Naive thymus-derived CD4-positive, alpha-beta T cell (primary cell): ENCODE data around the gene KCNJ11. TPM values are rescaled to one million over a fixed set of nuclear protein-coding genes. Genes with fewer than 3 reads are reported as not detected.
A peak's percentile ranks its signal among the peaks of the same experiment; 100 is the strongest.

Source experiments
- ATAC-seq: fragments of 150-1000 bp; cut with Tn5 transposase; 2 replicates; pipeline ENCODE4 v1.10.0; 2021; ENCODE audit warnings: mild to moderate bottlenecking, moderate library complexity
- CTCF ChIA-PET: fragments of 350-600 bp; sonication (Branson Sonifier 250); formaldehyde crosslinking; loops from one replicate; lab custom pipeline; 2021; ENCODE audit warnings: antibody characterized with exemption; lab: Charles Lee
- POLR2A ChIA-PET: fragments of 350-600 bp; sonication (Branson Sonifier 250); formaldehyde crosslinking; loops from one replicate; lab custom pipeline; 2021; ENCODE audit warnings: antibody characterized with exemption, inconsistent platforms; lab: Charles Lee
- DNase-seq, 9 donors: peaks; one replicate each; pipeline versions ENCODE4 v3.0.0 to v3.0.0-alpha.2; 2020 to 2022; ENCODE audit warnings: mixed read lengths in 1 of 9
- H3K27ac ChIP-seq: one replicate; pipeline ENCODE4 v1.7.0; 2013; ENCODE audit warnings: mild to moderate bottlenecking, low read depth, low read length, moderate library complexity
- H3K27me3 ChIP-seq, 2 donors: one replicate each; pipeline ENCODE4 v1.7.0; 2013; ENCODE audit warnings: low read length in 2 of 2, mild to moderate bottlenecking in 2 of 2, moderate library complexity in 2 of 2; ENCODE audit not compliant: control insufficient read depth in 2 of 2, insufficient read depth in 2 of 2
- H3K36me3 ChIP-seq, 3 experiments: 1 replicate in 2 of 3; 2 replicates in 1 of 3; pipeline ENCODE4 v1.7.0; 2013; ENCODE audit warnings: low read length in 3 of 3, mild to moderate bottlenecking in 3 of 3, moderate library complexity in 1 of 3; ENCODE audit not compliant: insufficient read depth in 3 of 3, control insufficient read depth in 2 of 3
- H3K4me1 ChIP-seq, 2 donors: one replicate each; pipeline ENCODE4 v1.7.0; 2013; ENCODE audit warnings: low read length in 2 of 2, mild to moderate bottlenecking in 2 of 2, moderate library complexity in 1 of 2; ENCODE audit not compliant: control insufficient read depth in 2 of 2, insufficient read depth in 2 of 2
- H3K4me3 ChIP-seq: 2 replicates; pipeline ENCODE4 v1.7.0; 2013; ENCODE audit warnings: mild to moderate bottlenecking, low read length
- H3K9me3 ChIP-seq, 3 experiments: 1 replicate in 2 of 3; 2 replicates in 1 of 3; pipeline ENCODE4 v1.7.0; 2013; ENCODE audit warnings: low read length in 3 of 3; ENCODE audit not compliant: control insufficient read depth in 2 of 3
- H3K27ac Mint-ChIP-seq, 9 donors: one replicate each; pipeline ENCODE4 v1.8.0; 2020 to 2022; ENCODE audit warnings: mixed read lengths in 9 of 9, mild to moderate bottlenecking in 8 of 9, moderate library complexity in 5 of 9, inconsistent platforms in 2 of 9
- H3K27me3 Mint-ChIP-seq, 5 donors: one replicate each; pipeline ENCODE4 v1.8.0; 2021 to 2022; ENCODE audit warnings: mixed read lengths in 5 of 5, mild to moderate bottlenecking in 1 of 5
- H3K36me3 Mint-ChIP-seq, 5 donors: one replicate each; pipeline ENCODE4 v1.8.0; 2020 to 2022; ENCODE audit warnings: mixed read lengths in 5 of 5, mild to moderate bottlenecking in 3 of 5, inconsistent platforms in 1 of 5
- H3K4me1 Mint-ChIP-seq, 7 donors: one replicate each; pipeline ENCODE4 v1.8.0; 2020 to 2022; ENCODE audit warnings: mixed read lengths in 7 of 7, mild to moderate bottlenecking in 3 of 7, inconsistent platforms in 1 of 7
- H3K4me3 Mint-ChIP-seq, 10 donors: one replicate each; pipeline ENCODE4 v1.8.0; 2020 to 2022; ENCODE audit warnings: mild to moderate bottlenecking in 10 of 10, mixed read lengths in 10 of 10, moderate library complexity in 6 of 10, inconsistent platforms in 2 of 10
- H3K9me3 Mint-ChIP-seq, 11 donors: one replicate each; pipeline ENCODE4 v1.8.0; 2020 to 2022; ENCODE audit warnings: mixed read lengths in 11 of 11, mild to moderate bottlenecking in 4 of 11, inconsistent platforms in 1 of 11, moderate library complexity in 1 of 11
- intact Hi-C, 2 donors: fragments of 100-400 bp; cut with micrococcal nuclease; formaldehyde crosslinking; loops; one replicate each; pipeline ENCODE4 v1.15.1; 2023
- polyA plus RNA-seq, 2 donors: library from polyadenylated mRNA; unstranded; fragments of 300-500 nt; fragmentation: Illumina TruSeq; gene quantifications; one replicate each; pipeline ENCODE4 v1.2.3, GENCODE V29; 2021
- total RNA-seq, 6 experiments: library from RNA in 5 of 6; stranded (reverse) in 5 of 6; gene quantifications; 1 replicate in 5 of 6; 2 replicates in 1 of 6; pipeline ENCODE4 v1.2.3 and lab custom pipeline; 2021 to 2026

The KCNJ11 gene
- total and polyA plus RNA-seq, 7 experiments from 2014 or later: 0.24 to 1.4 (median 0.30) TPM; not detected in 4

GRCh38 chr11:17366495-17366894 is 22.0 kb downstream of the KCNJ11 start:
- H3K27me3 ChIP-seq: no peaks in the 10 kb centered on the region
- CTCF ChIA-PET: interaction anchor here (1.2 kb wide), 1 partner anchor 11 kb away, joined by 4 read pairs; no protein-coding TSS in a partner anchor
- H3K36me3 ChIP-seq: peaks cover 0 to 6% (median 0%) of the 10 kb centered on the region in 3 experiments
- H3K27me3 Mint-ChIP-seq: peaks cover 0 to 9% (median 0%) of the 10 kb centered on the region in 5 donors
- DNase-seq (no peak), ATAC-seq (no peak)
- peaks cover 0 to 21% (median 3%) of the 10 kb centered on the region in 3 experiments for H3K9me3 ChIP-seq
- no peak overlapping the region for H3K4me3 Mint-ChIP-seq
- no peak overlapping the region for H3K27ac ChIP-seq
- POLR2A ChIA-PET: no interaction called here
- no peak overlapping the region for H3K27ac Mint-ChIP-seq
- H3K4me1 ChIP-seq: no peaks in the 10 kb centered on the region
- intact Hi-C loops: no loop called here
- H3K36me3 Mint-ChIP-seq: peaks cover 28 to 43% (median 39%) of the 10 kb centered on the region in 5 donors
- H3K4me3 ChIP-seq: no peak overlapping the region
- H3K4me1 Mint-ChIP-seq: peaks cover 0 to 10% (median 0%) of the 10 kb centered on the region in 7 donors
- H3K9me3 Mint-ChIP-seq: peaks cover 3 to 35% (median 25%) of the 10 kb centered on the region in 11 donors

- H3K4me1 ChIP-seq: peaks cover 10% of the 10 kb centered on the region in 2 donors
- DNase-seq (peak in 8 of 9 donors; percentile 27 to 55 (median 50)), ATAC-seq (peak; percentile 43)
- peak overlapping the region in 6 of 9 donors; percentile 29 to 84 (median 60) for H3K27ac Mint-ChIP-seq
- POLR2A ChIA-PET: interaction anchor here (0.6 to 1.9 kb wide), 5 partner anchors 10 to 1172 kb away, joined by 3 to 7 read pairs (median 4); partner anchors contain the start of gene TSG101
- peaks cover 0 to 49% (median 0%) of the 10 kb centered on the region in 5 donors for H3K27me3 Mint-ChIP-seq
- no peak overlapping the region for H3K4me3 ChIP-seq
- intact Hi-C loops: loop anchor here (1.0 to 10.0 kb wide), 6 partner anchors 35 to 620 kb away; partner anchors contain the start of genes C11orf58 (in 1 of the 2) and RPS13 (in 1 of the 2)
- H3K9me3 ChIP-seq: no peaks in the 10 kb centered on the region
- peaks cover 28 to 31% (median 29%) of the 10 kb centered on the region in 7 donors for H3K4me1 Mint-ChIP-seq
- no peaks in the 10 kb centered on the region for H3K36me3 ChIP-seq
- no peak overlapping the region for H3K27ac ChIP-seq
- H3K36me3 Mint-ChIP-seq: peaks cover 0 to 9% (median 3%) of the 10 kb centered on the region in 5 donors
- H3K9me3 Mint-ChIP-seq: peaks cover 0 to 8% (median 3%) of the 10 kb centered on the region in 11 donors
- H3K27me3 ChIP-seq: no peaks in the 10 kb centered on the region
- peak overlapping the region in 9 of 10 donors; percentile 83 to 95 (median 90) for H3K4me3 Mint-ChIP-seq
- CTCF ChIA-PET: interaction anchor here (0.7 to 2.0 kb wide), 6 partner anchors 25 to 424 kb away, joined by 3 to 6 read pairs (median 4); no protein-coding TSS in a partner anchor
Measured at GRCh38 chr11:17354601-17354991, 33.9 kb downstream of the KCNJ11 start.

- H3K9me3 Mint-ChIP-seq: peaks cover 0 to 5% (median 3%) of the 10 kb centered on the region in 11 donors
- Histone ChIP-seq H3K4me3 (peak overlapping the region; percentile 77), H3K4me1 (peaks cover 10% of the 10 kb centered on the region in 2 donors), H3K36me3 (no peaks in the 10 kb centered on the region), H3K27ac (no peak overlapping the region), H3K27me3 (no peaks in the 10 kb centered on the region), H3K9me3 (no peaks in the 10 kb centered on the region)
- H3K36me3 Mint-ChIP-seq: peaks cover 0 to 13% (median 1%) of the 10 kb centered on the region in 5 donors
- H3K27ac Mint-ChIP-seq: peak overlapping the region; percentile 29 to 85 (median 54)
- CTCF ChIA-PET: interaction anchor here (0.7 to 2.0 kb wide), 7 partner anchors 24 to 423 kb away, joined by 3 to 6 read pairs (median 4); partner anchors contain the start of gene NUCB2
- POLR2A ChIA-PET: interaction anchor here (0.6 to 2.9 kb wide), 9 partner anchors 9 to 1173 kb away, joined by 3 to 17 read pairs (median 4); partner anchors contain the start of genes NUCB2 and TSG101
- ATAC-seq (no peak), DNase-seq (peak in 3 of 9 donors; percentile 3 to 14 (median 5))
- intact Hi-C loops: loop anchor here (1.0 to 10.0 kb wide), 10 partner anchors 31 to 619 kb away; partner anchors contain the start of genes C11orf58 (in 1 of the 2), NUCB2 (in 1 of the 2) and RPS13 (in 1 of the 2)
- H3K4me3 Mint-ChIP-seq: peak overlapping the region; percentile 88 to 95 (median 90)
- H3K4me1 Mint-ChIP-seq: peaks cover 27 to 31% (median 29%) of the 10 kb centered on the region in 7 donors
- H3K27me3 Mint-ChIP-seq: peaks cover 0 to 50% (median 0%) of the 10 kb centered on the region in 5 donors
Measured at GRCh38 chr11:17353821-17354600, 34.4 kb downstream of the KCNJ11 start.

- peaks cover 0 to 5% (median 1%) of the 10 kb centered on the region in 11 donors for H3K9me3 Mint-ChIP-seq
- no peaks in the 10 kb centered on the region for H3K9me3 ChIP-seq
- H3K4me1 Mint-ChIP-seq: peaks cover 27 to 31% (median 29%) of the 10 kb centered on the region in 7 donors
- peak; percentile 33 for ATAC-seq
- no peaks in the 10 kb centered on the region for H3K36me3 ChIP-seq
- peak; percentile 10 to 73 (median 34) for DNase-seq
- no peaks in the 10 kb centered on the region for H3K27me3 ChIP-seq
- peaks cover 0 to 48% (median 0%) of the 10 kb centered on the region in 5 donors for H3K27me3 Mint-ChIP-seq
- POLR2A ChIA-PET: interaction anchor here (0.6 to 2.9 kb wide), 7 partner anchors 8 to 1174 kb away, joined by 3 to 17 read pairs (median 4); partner anchors contain the start of genes NUCB2 and TSG101
- H3K27ac Mint-ChIP-seq: peak overlapping the region; percentile 34 to 92 (median 77)
- intact Hi-C loops: loop anchor here (1.0 to 10.0 kb wide), 8 partner anchors 32 to 618 kb away; partner anchors contain the start of genes RPS13 (in 2 of the 2), C11orf58 (in 1 of the 2) and NUCB2 (in 1 of the 2)
- H3K4me3 ChIP-seq: peak overlapping the region; percentile 77
- H3K4me3 Mint-ChIP-seq: peak overlapping the region; percentile 88 to 95 (median 90)
- H3K27ac ChIP-seq: peak overlapping the region; percentile 50
- peaks cover 0 to 13% (median 0%) of the 10 kb centered on the region in 5 donors for H3K36me3 Mint-ChIP-seq
- H3K4me1 ChIP-seq: peaks cover 10% of the 10 kb centered on the region in 2 donors
- CTCF ChIA-PET: interaction anchor here (1.0 to 2.0 kb wide), 3 partner anchors 31 to 123 kb away, joined by 4 to 6 read pairs (median 5); partner anchors contain the start of gene NUCB2
Measured at GRCh38 chr11:17352950-17353820, 35.3 kb downstream of the KCNJ11 start.

- DNase-seq (peak; percentile 46 to 77 (median 61)), ATAC-seq (peak; percentile 81)
- ChIA-PET POLR2A (interaction anchor here (2.9 kb wide), 1 partner anchor 74 kb away, joined by 17 read pairs; the partner anchor contains the start of gene NUCB2), CTCF (interaction anchor here (0.6 kb wide), 1 partner anchor 577 kb away, joined by 3 read pairs; no protein-coding TSS in a partner anchor)
- H3K27ac ChIP-seq: peak within 1 kb of the TSS; percentile 50
- no peaks in the 10 kb centered on the region for H3K36me3 ChIP-seq
- Mint-ChIP-seq H3K4me1 (peaks cover 27 to 31% (median 29%) of the 10 kb centered on the region in 7 donors), H3K36me3 (peaks cover 0 to 17% (median 0%) of the 10 kb centered on the region in 5 donors), H3K27me3 (peaks cover 0 to 43% (median 0%) of the 10 kb centered on the region in 5 donors), H3K27ac (peak within 1 kb of the TSS; percentile 67 to 92 (median 78)), H3K4me3 (peak within 1 kb of the TSS; percentile 88 to 95 (median 90)), H3K9me3 (peaks cover 0 to 5% (median 1%) of the 10 kb centered on the region in 11 donors)
- H3K4me3 ChIP-seq: peak within 1 kb of the TSS; percentile 77
- H3K27me3 ChIP-seq: no peaks in the 10 kb centered on the region
- H3K4me1 ChIP-seq: peaks cover 10% of the 10 kb centered on the region in 2 donors
- intact Hi-C loops: loop anchor here (1.0 to 10.0 kb wide), 8 partner anchors 17 to 617 kb away; partner anchors contain the start of genes RPS13 (in 2 of the 2), C11orf58 (in 1 of the 2) and NUCB2 (in 1 of the 2)
- H3K9me3 ChIP-seq: no peaks in the 10 kb centered on the region
Measured at GRCh38 chr11:17351510-17352176, 36.8 kb downstream of the KCNJ11 start, which contains the start of gene NCR3LG1. NCR3LG1 (plus strand) TSS chr11:17351800; CDS start chr11:17351970, 170 bp downstream.
